Measurements from ENCODE around the gene NT5DC3. TPM values are rescaled to one million over a fixed set of nuclear protein-coding genes. Genes with fewer than 3 reads are reported as not detected.

The NT5DC3 gene
- total and polyA plus RNA-seq, 4 donors, result 1.3 to 9.0 (median 4.4) TPM

DNA sequence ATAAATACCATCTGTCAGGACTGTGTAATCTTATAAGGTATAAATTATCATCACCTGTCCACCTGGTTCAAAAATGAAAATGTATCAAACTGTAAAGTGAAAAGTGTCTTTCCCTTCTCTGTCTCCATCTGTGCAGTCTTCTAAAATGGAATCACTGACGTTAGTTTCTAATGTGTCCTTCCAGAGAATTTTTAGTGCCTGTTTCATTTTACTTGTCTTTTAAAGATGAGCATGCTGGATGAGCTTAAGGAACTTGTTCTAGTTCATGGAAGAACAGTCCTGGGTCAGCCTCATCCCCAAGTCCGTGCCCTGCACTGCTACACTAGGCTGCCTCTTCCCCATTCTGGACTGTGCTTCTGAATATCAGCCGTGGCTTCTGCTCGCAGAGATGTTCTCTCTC is 5.4 kb upstream of the NT5DC3 start:
- Histone ChIP-seq H3K9ac (ENCODE audit: low read depth in 1 of 2, low read length in 2 of 2) (no peak overlapping the region), H3K9me3 (ENCODE audit: control insufficient read depth in 4 of 4, low read length in 3 of 4) (no peaks in the 10 kb centered on the region), H3K4me3 (ENCODE audit: low read depth in 1 of 3, low read length in 3 of 3) (no peak overlapping the region), H3K4me1 (ENCODE audit: control insufficient read depth in 4 of 4, insufficient read depth in 4 of 4, low read length in 3 of 4) (peaks cover 5 to 29% (median 25%) of the 10 kb centered on the region in 4 donors), H3K27me3 (ENCODE audit: control insufficient read depth in 4 of 4, insufficient read depth in 4 of 4, low read length in 3 of 4) (no peaks in the 10 kb centered on the region), H3K36me3 (ENCODE audit: control insufficient read depth in 4 of 4, insufficient read depth in 3 of 4, low read depth in 1 of 4, low read length in 3 of 4) (no peaks in the 10 kb centered on the region), H3K27ac (ENCODE audit: low read depth in 1 of 2, low read length in 2 of 2) (no peak overlapping the region)
- 91% methylated on average over 4 of the region's 4 CpGs for WGBS
- DNase-seq (ENCODE audit: low spot score), result no peak
- no peak for TF ChIP-seq RXRA (IDR thresholded peaks at IDR 0.05)
- TF ChIP-seq RAD21 (IDR thresholded peaks at IDR 0.05), result no peak
- no peak for TF ChIP-seq YY1 (IDR thresholded peaks at IDR 0.05)
- TF ChIP-seq, protein P1, sequence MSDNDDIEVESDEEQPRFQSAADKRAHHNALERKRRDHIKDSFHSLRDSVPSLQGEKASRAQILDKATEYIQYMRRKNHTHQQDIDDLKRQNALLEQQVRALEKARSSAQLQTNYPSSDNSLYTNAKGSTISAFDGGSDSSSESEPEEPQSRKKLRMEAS (IDR thresholded peaks at IDR 0.05), result no peak
- TF ChIP-seq JUND (IDR thresholded peaks at IDR 0.05), result no peak
- TF ChIP-seq HNF4A (conservative IDR thresholded peaks at IDR 0.05), result no peak
- TF ChIP-seq, protein P2, sequence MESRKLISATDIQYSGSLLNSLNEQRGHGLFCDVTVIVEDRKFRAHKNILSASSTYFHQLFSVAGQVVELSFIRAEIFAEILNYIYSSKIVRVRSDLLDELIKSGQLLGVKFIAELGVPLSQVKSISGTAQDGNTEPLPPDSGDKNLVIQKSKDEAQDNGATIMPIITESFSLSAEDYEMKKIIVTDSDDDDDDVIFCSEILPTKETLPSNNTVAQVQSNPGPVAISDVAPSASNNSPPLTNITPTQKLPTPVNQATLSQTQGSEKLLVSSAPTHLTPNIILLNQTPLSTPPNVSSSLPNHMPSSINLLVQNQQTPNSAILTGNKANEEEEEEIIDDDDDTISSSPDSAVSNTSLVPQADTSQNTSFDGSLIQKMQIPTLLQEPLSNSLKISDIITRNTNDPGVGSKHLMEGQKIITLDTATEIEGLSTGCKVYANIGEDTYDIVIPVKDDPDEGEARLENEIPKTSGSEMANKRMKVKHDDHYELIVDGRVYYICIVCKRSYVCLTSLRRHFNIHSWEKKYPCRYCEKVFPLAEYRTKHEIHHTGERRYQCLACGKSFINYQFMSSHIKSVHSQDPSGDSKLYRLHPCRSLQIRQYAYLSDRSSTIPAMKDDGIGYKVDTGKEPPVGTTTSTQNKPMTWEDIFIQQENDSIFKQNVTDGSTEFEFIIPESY (IDR thresholded peaks at IDR 0.05), result no peak

DNA sequence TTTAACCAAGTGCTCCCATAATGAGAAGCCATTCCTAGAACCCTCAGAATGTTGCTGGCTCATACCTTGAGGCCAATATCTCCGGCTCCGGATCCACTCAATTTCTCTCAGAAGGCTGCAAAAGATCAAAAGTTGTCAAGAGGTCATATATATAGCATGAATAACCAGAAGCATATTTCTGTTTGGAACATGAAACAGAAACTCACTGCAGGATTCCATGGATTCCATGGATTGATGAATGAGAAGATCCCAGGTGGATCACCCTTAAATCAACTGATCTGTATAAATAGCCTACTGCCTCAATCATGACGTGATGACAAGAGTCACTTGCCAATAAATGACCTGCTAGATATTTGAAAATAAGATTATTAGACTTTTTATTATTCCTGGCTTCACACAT is 3.3 kb upstream of the NT5DC3 start:
- peaks cover 8 to 35% (median 34%) of the 10 kb centered on the region in 4 donors for H3K4me1 ChIP-seq (ENCODE audit: control insufficient read depth in 4 of 4, insufficient read depth in 4 of 4, low read length in 3 of 4)
- H3K36me3 ChIP-seq (ENCODE audit: control insufficient read depth in 4 of 4, insufficient read depth in 3 of 4, low read depth in 1 of 4, low read length in 3 of 4), result no peaks in the 10 kb centered on the region
- no peaks in the 10 kb centered on the region for H3K9me3 ChIP-seq (ENCODE audit: control insufficient read depth in 4 of 4, low read length in 3 of 4)
- no peaks in the 10 kb centered on the region for H3K27me3 ChIP-seq (ENCODE audit: control insufficient read depth in 4 of 4, insufficient read depth in 4 of 4, low read length in 3 of 4)
- TF ChIP-seq FOXA2 (IDR thresholded peaks at IDR 0.05) (no peak), SP1 (IDR thresholded peaks at IDR 0.05) (no peak), HNF4G (IDR thresholded peaks at IDR 0.05) (no peak), TAF1 (conservative IDR thresholded peaks at IDR 0.05) (no peak), EGR1 (IDR thresholded peaks at IDR 0.05; ENCODE audit: low read depth in 2 of 2) (no peak), YY1 (IDR thresholded peaks at IDR 0.05) (no peak)
- TF ChIP-seq, protein P1 (IDR thresholded peaks at IDR 0.05), result no peak
- TF ChIP-seq, protein P3, sequence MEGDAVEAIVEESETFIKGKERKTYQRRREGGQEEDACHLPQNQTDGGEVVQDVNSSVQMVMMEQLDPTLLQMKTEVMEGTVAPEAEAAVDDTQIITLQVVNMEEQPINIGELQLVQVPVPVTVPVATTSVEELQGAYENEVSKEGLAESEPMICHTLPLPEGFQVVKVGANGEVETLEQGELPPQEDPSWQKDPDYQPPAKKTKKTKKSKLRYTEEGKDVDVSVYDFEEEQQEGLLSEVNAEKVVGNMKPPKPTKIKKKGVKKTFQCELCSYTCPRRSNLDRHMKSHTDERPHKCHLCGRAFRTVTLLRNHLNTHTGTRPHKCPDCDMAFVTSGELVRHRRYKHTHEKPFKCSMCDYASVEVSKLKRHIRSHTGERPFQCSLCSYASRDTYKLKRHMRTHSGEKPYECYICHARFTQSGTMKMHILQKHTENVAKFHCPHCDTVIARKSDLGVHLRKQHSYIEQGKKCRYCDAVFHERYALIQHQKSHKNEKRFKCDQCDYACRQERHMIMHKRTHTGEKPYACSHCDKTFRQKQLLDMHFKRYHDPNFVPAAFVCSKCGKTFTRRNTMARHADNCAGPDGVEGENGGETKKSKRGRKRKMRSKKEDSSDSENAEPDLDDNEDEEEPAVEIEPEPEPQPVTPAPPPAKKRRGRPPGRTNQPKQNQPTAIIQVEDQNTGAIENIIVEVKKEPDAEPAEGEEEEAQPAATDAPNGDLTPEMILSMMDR (IDR thresholded peaks at IDR 0.05; ENCODE audit: low read depth, low read length, missing input control), result no peak
- TF ChIP-seq, protein P2 (IDR thresholded peaks at IDR 0.05), result no peak
- no peak overlapping the region for H3K4me3 ChIP-seq (ENCODE audit: low read depth in 1 of 3, low read length in 3 of 3)
- no peak overlapping the region for H3K9ac ChIP-seq (ENCODE audit: low read depth in 1 of 2, low read length in 2 of 2)
- no peak overlapping the region for H3K27ac ChIP-seq (ENCODE audit: low read depth in 1 of 2, low read length in 2 of 2)
- no peak for DNase-seq (ENCODE audit: low spot score)
- 94% methylated on average over 3 of the region's 3 CpGs for WGBS
